H9 (cell line): ENCODE data around the gene ST6GAL2. TPM values are rescaled to one million over a fixed set of nuclear protein-coding genes. Genes with fewer than 3 reads are reported as not detected.

Source experiments
- DNase-seq: peaks from one replicate; pipeline ENCODE4 v3.0.0-alpha.2; 2017
- H2AFZ ChIP-seq: one replicate; pipeline ENCODE4 v1.6.1; 2013; ENCODE audit warnings: mild to moderate bottlenecking, low read length, control low read depth, moderate library complexity
- H2AK5ac ChIP-seq: 2 replicates; pipeline ENCODE4 v1.6.1; 2013; ENCODE audit warnings: low read length, control low read depth, mixed read lengths; ENCODE audit not compliant: insufficient read length
- H2BK120ac ChIP-seq: one replicate; pipeline ENCODE4 v1.6.1; 2013; ENCODE audit warnings: low read depth, mild to moderate bottlenecking, low read length, control low read depth, inconsistent platforms; ENCODE audit not compliant: poor library complexity, severe bottlenecking
- H2BK12ac ChIP-seq: 2 replicates; pipeline ENCODE4 v1.6.1; 2013; ENCODE audit warnings: low read length, control low read depth, mixed read lengths, low read depth; ENCODE audit not compliant: insufficient read length
- H2BK15ac ChIP-seq: 2 replicates; pipeline ENCODE4 v1.6.1; 2013; ENCODE audit warnings: low read depth, low read length, control low read depth
- H2BK20ac ChIP-seq: one replicate; pipeline ENCODE4 v1.6.1; 2013; ENCODE audit warnings: low read depth, mild to moderate bottlenecking, low read length, control low read depth, inconsistent platforms; ENCODE audit not compliant: poor library complexity, severe bottlenecking
- H2BK5ac ChIP-seq: 2 replicates; pipeline ENCODE4 v1.6.1; 2013; ENCODE audit warnings: low read length, control low read depth, mixed read lengths; ENCODE audit not compliant: insufficient read length
- H3K14ac ChIP-seq: 2 replicates; pipeline ENCODE4 v1.6.1; 2013; ENCODE audit warnings: low read length, control low read depth; ENCODE audit not compliant: insufficient read depth
- H3K18ac ChIP-seq: 2 replicates; pipeline ENCODE4 v1.6.1; 2013; ENCODE audit warnings: low read depth, mild to moderate bottlenecking, mixed read lengths, low read length, control low read depth; ENCODE audit not compliant: insufficient read length
- H3K23ac ChIP-seq: 2 replicates; pipeline ENCODE4 v1.6.1; 2013; ENCODE audit warnings: low read length, control low read depth, mixed read lengths, low read depth; ENCODE audit not compliant: insufficient read length
- H3K23me2 ChIP-seq: 2 replicates; pipeline ENCODE4 v1.6.1; 2013; ENCODE audit warnings: low read depth, mild to moderate bottlenecking, mixed read lengths, low read length, control low read depth; ENCODE audit not compliant: insufficient read length, poor library complexity, severe bottlenecking
- H3K27ac ChIP-seq: 2 replicates; pipeline ENCODE4 v1.5.1; 2013; ENCODE audit warnings: low read length, control low read depth, mixed read lengths, low read depth; ENCODE audit not compliant: insufficient read length
- H3K27me3 ChIP-seq: 2 replicates; pipeline ENCODE4 v1.6.1; 2013; ENCODE audit warnings: low read length, control low read depth, inconsistent platforms; ENCODE audit not compliant: insufficient read depth
- H3K4ac ChIP-seq: 2 replicates; pipeline ENCODE4 v1.6.1; 2013; ENCODE audit warnings: low read depth, mild to moderate bottlenecking, control low read depth, inconsistent platforms, low read length, moderate library complexity
- H3K4me1 ChIP-seq: 2 replicates; pipeline ENCODE4 v1.6.1; 2013; ENCODE audit warnings: low read length, control low read depth, inconsistent platforms; ENCODE audit not compliant: insufficient read depth
- H3K4me2 ChIP-seq: 2 replicates; pipeline ENCODE4 v1.6.1; 2013; ENCODE audit warnings: low read length, control low read depth, mixed read lengths; ENCODE audit not compliant: insufficient read length, insufficient read depth
- H3K56ac ChIP-seq: 2 replicates; pipeline ENCODE4 v1.6.1; 2013; ENCODE audit warnings: low read depth, mild to moderate bottlenecking, mixed read lengths, low read length, control low read depth; ENCODE audit not compliant: insufficient read length
- H3K79me1 ChIP-seq: 2 replicates; pipeline ENCODE4 v1.6.1; 2013; ENCODE audit warnings: low read depth, mild to moderate bottlenecking, moderate library complexity, low read length, control low read depth, inconsistent platforms; ENCODE audit not compliant: insufficient read depth, poor library complexity, severe bottlenecking
- H3K79me2 ChIP-seq: 2 replicates; pipeline ENCODE4 v1.6.1; 2013; ENCODE audit warnings: low read length, control low read depth, inconsistent platforms; ENCODE audit not compliant: insufficient read depth
- H3K9ac ChIP-seq: 2 replicates; pipeline ENCODE4 v1.6.1; 2013; ENCODE audit warnings: low read length, control low read depth, mixed read lengths; ENCODE audit not compliant: insufficient read length; ENCODE audit errors: extremely low read depth
- H3K9me3 ChIP-seq: one replicate; pipeline ENCODE4 v1.6.1; 2013; ENCODE audit warnings: low read depth, low read length, inconsistent platforms; ENCODE audit not compliant: control insufficient read depth
- H3T11ph ChIP-seq: one replicate; pipeline ENCODE4 v1.6.1; 2013; ENCODE audit warnings: mild to moderate bottlenecking, low read length, control low read depth, inconsistent platforms
- H4K20me1 ChIP-seq: one replicate; pipeline ENCODE4 v1.6.1; 2013; ENCODE audit not compliant: control insufficient read depth, insufficient read length, insufficient read depth
- H4K5ac ChIP-seq: 2 replicates; pipeline ENCODE4 v1.6.1; 2013; ENCODE audit warnings: low read depth, mild to moderate bottlenecking, mixed read lengths, low read length, control low read depth; ENCODE audit not compliant: insufficient read length
- H4K8ac ChIP-seq: replicated peaks from 2 replicates; pipeline ENCODE4 v1.6.1; 2013; ENCODE audit warnings: low read length, control low read depth, mixed read lengths, low read depth; ENCODE audit not compliant: insufficient read length
- H4K91ac ChIP-seq: 2 replicates; pipeline ENCODE4 v1.6.1; 2013; ENCODE audit warnings: low read depth, mild to moderate bottlenecking, moderate library complexity, mixed read lengths, low read length, control low read depth; ENCODE audit not compliant: insufficient read length
- H3K27ac Mint-ChIP-seq, 3 experiments: 2 replicates in 2 of 3; 3 replicates in 1 of 3; pipeline ENCODE4 v1.8.0; 2020 to 2021; ENCODE audit warnings: mixed read lengths in 3 of 3, mild to moderate bottlenecking in 1 of 3, moderate library complexity in 1 of 3
- H3K27me3 Mint-ChIP-seq: 2 replicates; pipeline ENCODE4 v1.8.0; 2021; ENCODE audit warnings: low read depth, mild to moderate bottlenecking, moderate library complexity, mixed read lengths
- H3K36me3 Mint-ChIP-seq, 3 experiments: 2 replicates in 2 of 3; 3 replicates in 1 of 3; pipeline ENCODE4 v1.8.0; 2020 to 2021; ENCODE audit warnings: low read depth in 3 of 3, mixed read lengths in 3 of 3; ENCODE audit not compliant: insufficient read depth in 1 of 3
- H3K4me1 Mint-ChIP-seq, 2 experiments: 2 replicates each; pipeline ENCODE4 v1.8.0; 2020; ENCODE audit warnings: mixed read lengths in 2 of 2
- H3K4me3 Mint-ChIP-seq, 2 experiments: 2 replicates in 1 of 2; 3 replicates in 1 of 2; pipeline ENCODE4 v1.8.0; 2020 to 2021; ENCODE audit warnings: mild to moderate bottlenecking in 2 of 2, mixed read lengths in 2 of 2, moderate library complexity in 1 of 2
- H3K9me3 Mint-ChIP-seq, 2 experiments: 2 replicates in 1 of 2; 3 replicates in 1 of 2; pipeline ENCODE4 v1.8.0; 2020; ENCODE audit warnings: mild to moderate bottlenecking in 2 of 2, mixed read lengths in 2 of 2, moderate library complexity in 1 of 2
- WGBS: extraction: QIAGEN DNeasy Blood & Tissue Kit; methylation state at CpG from one replicate; pipeline ENCODE4 v1.1.7; 2013; ENCODE audit warnings: missing lambda C conversion rate, low lambda C conversion rate, mixed read lengths; ENCODE audit not compliant: insufficient read length; ENCODE audit errors: extremely low coverage; 5-methylcytosine and 5-hydroxymethylcytosine counted together
- total RNA-seq: library from RNA; stranded (reverse); gene quantifications from 2 replicates; pipeline ENCODE4 v1.2.1, GENCODE V29; 2021
- TF ChIP-seq, protein P1 (sequence below): fragments of 200-600 bp; sonication (generic); conservative IDR thresholded peaks from 3 replicates; pipeline ENCODE4 v1.8.0; 2021; ENCODE audit warnings: antibody characterized with exemption, mild to moderate bottlenecking

ST6GAL2 gene
- total RNA-seq, 1 experiment from 2014 or later: 7.6 TPM

DNA sequence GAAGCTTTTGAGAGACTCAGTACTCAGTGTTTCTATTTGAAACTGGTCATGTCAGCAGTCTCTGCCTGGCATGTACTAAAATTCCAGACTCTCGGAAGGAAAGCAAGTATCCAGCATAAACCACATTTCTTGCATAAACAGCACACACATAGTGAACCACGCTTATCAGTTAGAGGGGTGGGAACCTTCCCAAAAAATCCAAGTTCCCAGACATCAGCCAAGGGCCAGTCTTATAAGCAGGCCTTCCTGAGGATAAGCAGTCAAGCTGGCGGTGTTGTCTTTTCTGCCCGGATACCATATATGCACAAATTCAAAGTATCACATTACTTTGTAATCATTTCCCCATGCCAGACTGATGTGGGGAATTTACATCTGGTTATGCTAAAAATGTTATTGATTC is 73.6 kb downstream of the ST6GAL2 start:
- Histone ChIP-seq H3K56ac (no peak overlapping the region), H4K8ac (no peak overlapping the region), H4K20me1 (no peaks in the 10 kb centered on the region), H2BK120ac (no peak overlapping the region), H3K14ac (no peak overlapping the region), H3K23ac (no peak overlapping the region), H3K18ac (no peak overlapping the region), H2BK12ac (no peak overlapping the region), H3K79me2 (no peaks in the 10 kb centered on the region), H4K91ac (no peak overlapping the region), H3K9me3 (no peaks in the 10 kb centered on the region), H4K5ac (no peak overlapping the region), H3K79me1 (no peaks in the 10 kb centered on the region), H3K4me2 (no peak overlapping the region), H3K4ac (no peak overlapping the region), H2BK20ac (no peak overlapping the region), H2AK5ac (no peak overlapping the region), H2BK5ac (no peak overlapping the region), H2BK15ac (no peak overlapping the region), H3K9ac (no peak overlapping the region), H3K27me3 (no peaks in the 10 kb centered on the region), H3K4me1 (no peaks in the 10 kb centered on the region), H3K27ac (no peak overlapping the region), H3T11ph (no peak overlapping the region), H2AFZ (no peak overlapping the region), H3K23me2 (no peaks in the 10 kb centered on the region)
- Mint-ChIP-seq H3K36me3 (peaks cover 9 to 11% (median 10%) of the 10 kb centered on the region in 3 experiments), H3K9me3 (no peaks in the 10 kb centered on the region), H3K27ac (no peak overlapping the region; a peak in 1 of 7 replicates), H3K4me1 (0 out of 4 replicates have a peak, but pooled peaks cover 0 to 2% of the 10 kb centered on the region in 2 experiments), H3K27me3 (peaks cover 1% of the 10 kb centered on the region; the same call in 1 of the 2 replicates), H3K4me3 (no peak overlapping the region)
- no CpG with 5 or more reads among the region's 4 CpGs for WGBS
- no peak for DNase-seq
- TF ChIP-seq, protein P1, sequence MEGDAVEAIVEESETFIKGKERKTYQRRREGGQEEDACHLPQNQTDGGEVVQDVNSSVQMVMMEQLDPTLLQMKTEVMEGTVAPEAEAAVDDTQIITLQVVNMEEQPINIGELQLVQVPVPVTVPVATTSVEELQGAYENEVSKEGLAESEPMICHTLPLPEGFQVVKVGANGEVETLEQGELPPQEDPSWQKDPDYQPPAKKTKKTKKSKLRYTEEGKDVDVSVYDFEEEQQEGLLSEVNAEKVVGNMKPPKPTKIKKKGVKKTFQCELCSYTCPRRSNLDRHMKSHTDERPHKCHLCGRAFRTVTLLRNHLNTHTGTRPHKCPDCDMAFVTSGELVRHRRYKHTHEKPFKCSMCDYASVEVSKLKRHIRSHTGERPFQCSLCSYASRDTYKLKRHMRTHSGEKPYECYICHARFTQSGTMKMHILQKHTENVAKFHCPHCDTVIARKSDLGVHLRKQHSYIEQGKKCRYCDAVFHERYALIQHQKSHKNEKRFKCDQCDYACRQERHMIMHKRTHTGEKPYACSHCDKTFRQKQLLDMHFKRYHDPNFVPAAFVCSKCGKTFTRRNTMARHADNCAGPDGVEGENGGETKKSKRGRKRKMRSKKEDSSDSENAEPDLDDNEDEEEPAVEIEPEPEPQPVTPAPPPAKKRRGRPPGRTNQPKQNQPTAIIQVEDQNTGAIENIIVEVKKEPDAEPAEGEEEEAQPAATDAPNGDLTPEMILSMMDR: no peak
